ENCODE data around the gene LAIR1.

Gene LAIR1

DNA sequence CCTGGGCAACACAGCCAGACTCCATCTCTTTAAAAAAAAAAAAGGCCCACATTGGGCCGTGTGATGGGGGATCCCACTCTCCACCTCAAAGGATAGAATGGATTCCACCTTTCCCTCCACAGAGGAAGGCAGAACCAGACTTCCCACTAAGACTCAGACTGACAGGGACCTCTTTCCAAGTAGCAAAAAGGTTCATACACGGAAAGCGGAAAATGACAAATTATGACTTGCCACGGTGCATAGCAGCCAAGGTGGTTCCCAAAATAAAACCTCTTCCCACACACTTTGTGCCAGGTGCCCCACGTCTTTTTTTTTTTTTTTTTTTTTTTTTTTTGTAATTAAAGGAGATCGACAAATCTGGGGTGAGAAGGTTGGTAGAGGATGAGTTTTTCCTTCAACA, 36.2 kb upstream of the LAIR1 start:
- Histone ChIP-seq H3K79me1 (ENCODE audit: low read length) (no peaks in the 10 kb centered on the region), H3K36me3 (ENCODE audit: control insufficient read depth in 1 of 2, insufficient read depth in 2 of 2, low read length in 2 of 2) (no peaks in the 10 kb centered on the region), H3K14ac (ENCODE audit: low read length) (no peak overlapping the region), H2AFZ (ENCODE audit: insufficient read depth, low read length, poor library complexity) (no peak overlapping the region), H3K18ac (ENCODE audit: low read length) (no peak overlapping the region), H3K9me3 (ENCODE audit: insufficient read depth, low read depth, low read length) (no peaks in the 10 kb centered on the region), H3K4me3 (ENCODE audit: low read depth, low read length) (no peak overlapping the region), H4K8ac (ENCODE audit: low read depth, low read length) (no peak overlapping the region), H3K4me2 (ENCODE audit: low read length) (no peak overlapping the region), H3K23ac (ENCODE audit: low read length) (no peak overlapping the region), H3K4me1 (ENCODE audit: control insufficient read depth in 1 of 2, insufficient read depth in 2 of 2, low read length in 2 of 2) (no peaks in the 10 kb centered on the region), H3K27ac (ENCODE audit: low read depth, low read length) (no peak overlapping the region), H3K27me3 (ENCODE audit: insufficient read depth, low read length) (no peaks in the 10 kb centered on the region), H3K4ac (ENCODE audit: low read depth, low read length) (no peak overlapping the region), H2BK120ac (ENCODE audit: insufficient read depth, low read length, poor library complexity) (no peak overlapping the region), H3K79me2 (ENCODE audit: control insufficient read depth, insufficient read depth, low read length, poor library complexity) (no peaks in the 10 kb centered on the region), H2BK5ac (ENCODE audit: low read depth, low read length, poor library complexity) (no peak overlapping the region), H2AK5ac (ENCODE audit: low read length) (no peak overlapping the region), H2BK12ac (ENCODE audit: low read length) (no peak overlapping the region), H4K12ac (ENCODE audit: low read depth, low read length) (no peak overlapping the region), H3K9ac (ENCODE audit: low read length) (no peak overlapping the region), H4K91ac (ENCODE audit: low read depth, low read length) (no peak overlapping the region)
- no CpG with 5 or more reads among the region's 6 CpGs for WGBS (ENCODE audit: extremely low coverage, insufficient coverage, insufficient read length)
- DNase-seq, result no peak

DNA sequence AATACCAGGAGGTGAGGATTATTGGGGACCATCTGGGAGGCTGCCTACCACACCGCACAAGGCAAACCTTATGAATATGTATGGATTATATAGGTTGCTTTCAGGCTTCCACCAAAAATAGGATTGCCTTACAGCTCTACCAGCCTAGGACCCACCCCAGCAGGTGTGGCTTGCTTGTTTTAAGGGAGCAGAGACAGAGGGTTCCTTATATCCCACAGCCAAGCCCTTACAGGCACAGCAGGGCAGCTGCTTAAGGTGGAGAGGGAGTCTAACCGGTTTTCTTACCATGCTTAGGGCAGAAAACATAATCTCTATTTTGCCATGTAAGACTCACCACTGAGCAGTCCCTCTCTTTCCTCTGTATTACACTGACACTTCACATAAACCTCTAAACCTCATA, 34.5 kb upstream of the LAIR1 start:
- no peaks in the 10 kb centered on the region for H3K4me1 ChIP-seq (ENCODE audit: control insufficient read depth in 1 of 2, insufficient read depth in 2 of 2, low read length in 2 of 2)
- no peaks in the 10 kb centered on the region for H3K36me3 ChIP-seq (ENCODE audit: control insufficient read depth in 1 of 2, insufficient read depth in 2 of 2, low read length in 2 of 2)
- H4K91ac ChIP-seq (ENCODE audit: low read depth, low read length), result no peak overlapping the region
- H3K79me2 ChIP-seq (ENCODE audit: control insufficient read depth, insufficient read depth, low read length, poor library complexity), result no peaks in the 10 kb centered on the region
- H2BK120ac ChIP-seq (ENCODE audit: insufficient read depth, low read length, poor library complexity), result no peak overlapping the region
- no CpG with 5 or more reads among the region's 2 CpGs for WGBS (ENCODE audit: extremely low coverage, insufficient coverage, insufficient read length)
- H3K27ac ChIP-seq (ENCODE audit: low read depth, low read length), result no peak overlapping the region
- no peaks in the 10 kb centered on the region for H3K27me3 ChIP-seq (ENCODE audit: insufficient read depth, low read length)
- no peak overlapping the region for H3K9ac ChIP-seq (ENCODE audit: low read length)
- H3K18ac ChIP-seq (ENCODE audit: low read length), result no peak overlapping the region
- no peak overlapping the region for H4K8ac ChIP-seq (ENCODE audit: low read depth, low read length)
- H2AFZ ChIP-seq (ENCODE audit: insufficient read depth, low read length, poor library complexity), result no peak overlapping the region
- H2BK12ac ChIP-seq (ENCODE audit: low read length), result no peak overlapping the region
- no peak overlapping the region for H3K23ac ChIP-seq (ENCODE audit: low read length)
- H3K9me3 ChIP-seq (ENCODE audit: insufficient read depth, low read depth, low read length), result no peaks in the 10 kb centered on the region
- H3K4ac ChIP-seq (ENCODE audit: low read depth, low read length), result no peak overlapping the region
- no peak overlapping the region for H3K14ac ChIP-seq (ENCODE audit: low read length)
- H3K4me2 ChIP-seq (ENCODE audit: low read length), result no peak overlapping the region
- no peak overlapping the region for H2BK5ac ChIP-seq (ENCODE audit: low read depth, low read length, poor library complexity)
- DNase-seq, result peak in 1 of 2 donors; percentile 18
- no peaks in the 10 kb centered on the region for H3K79me1 ChIP-seq (ENCODE audit: low read length)
- no peak overlapping the region for H4K12ac ChIP-seq (ENCODE audit: low read depth, low read length)
- H3K4me3 ChIP-seq (ENCODE audit: low read depth, low read length), result no peak overlapping the region
- H2AK5ac ChIP-seq (ENCODE audit: low read length), result no peak overlapping the region

GRCh38 chr19:54395685-54396084, 31.0 kb upstream of the LAIR1 start:
- no peak overlapping the region for H4K12ac ChIP-seq (ENCODE audit: low read depth, low read length)
- H3K79me2 ChIP-seq (ENCODE audit: control insufficient read depth, insufficient read depth, low read length, poor library complexity), result no peaks in the 10 kb centered on the region
- no peak overlapping the region for H2BK120ac ChIP-seq (ENCODE audit: insufficient read depth, low read length, poor library complexity)
- H4K8ac ChIP-seq (ENCODE audit: low read depth, low read length), result no peak overlapping the region
- H3K23ac ChIP-seq (ENCODE audit: low read length), result no peak overlapping the region
- H3K27me3 ChIP-seq (ENCODE audit: insufficient read depth, low read length), result no peaks in the 10 kb centered on the region
- no peak overlapping the region for H3K9ac ChIP-seq (ENCODE audit: low read length)
- no peak overlapping the region for H3K4me3 ChIP-seq (ENCODE audit: low read depth, low read length)
- DNase-seq, result no peak
- no peak overlapping the region for H4K91ac ChIP-seq (ENCODE audit: low read depth, low read length)
- H3K18ac ChIP-seq (ENCODE audit: low read length), result no peak overlapping the region
- H2AFZ ChIP-seq (ENCODE audit: insufficient read depth, low read length, poor library complexity), result no peak overlapping the region
- no peak overlapping the region for H2BK5ac ChIP-seq (ENCODE audit: low read depth, low read length, poor library complexity)
- H3K79me1 ChIP-seq (ENCODE audit: low read length), result no peaks in the 10 kb centered on the region
- WGBS (ENCODE audit: extremely low coverage, insufficient coverage, insufficient read length), result no CpG with 5 or more reads among the region's 8 CpGs
- H3K4ac ChIP-seq (ENCODE audit: low read depth, low read length), result no peak overlapping the region
- no peak overlapping the region for H3K27ac ChIP-seq (ENCODE audit: low read depth, low read length)
- no peak overlapping the region for H2BK12ac ChIP-seq (ENCODE audit: low read length)
- H3K36me3 ChIP-seq (ENCODE audit: control insufficient read depth in 1 of 2, insufficient read depth in 2 of 2, low read length in 2 of 2), result no peaks in the 10 kb centered on the region
- H3K4me1 ChIP-seq (ENCODE audit: control insufficient read depth in 1 of 2, insufficient read depth in 2 of 2, low read length in 2 of 2), result peaks cover 0 to 3% of the 10 kb centered on the region in 2 experiments
- H2AK5ac ChIP-seq (ENCODE audit: low read length), result no peak overlapping the region
- no peak overlapping the region for H3K4me2 ChIP-seq (ENCODE audit: low read length)
- no peaks in the 10 kb centered on the region for H3K9me3 ChIP-seq (ENCODE audit: insufficient read depth, low read depth, low read length)
- H3K14ac ChIP-seq (ENCODE audit: low read length), result no peak overlapping the region

DNA sequence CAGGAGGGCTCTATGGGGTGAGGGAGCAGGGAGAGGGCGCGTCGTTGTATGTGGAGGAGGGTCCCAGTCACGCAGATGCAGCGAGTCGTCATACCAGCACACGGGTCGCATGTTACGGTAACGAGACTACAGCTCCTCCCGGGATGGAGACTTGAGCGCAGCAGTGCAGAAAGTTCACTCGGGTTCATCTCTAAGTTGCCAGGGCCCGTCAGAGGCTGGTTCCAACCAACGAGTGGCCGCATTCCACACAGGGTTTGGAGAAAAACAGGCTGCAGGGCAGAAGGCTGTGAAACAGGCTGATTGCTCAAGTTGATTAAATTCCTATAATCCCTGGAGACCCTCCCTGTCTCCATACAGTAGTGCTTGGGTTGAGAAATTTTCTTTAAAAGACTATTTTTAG, 28.6 kb upstream of the LAIR1 start:
- H3K18ac ChIP-seq (ENCODE audit: low read length), result no peak overlapping the region
- H2BK5ac ChIP-seq (ENCODE audit: low read depth, low read length, poor library complexity), result no peak overlapping the region
- no peak overlapping the region for H3K14ac ChIP-seq (ENCODE audit: low read length)
- no peaks in the 10 kb centered on the region for H3K79me2 ChIP-seq (ENCODE audit: control insufficient read depth, insufficient read depth, low read length, poor library complexity)
- no peaks in the 10 kb centered on the region for H3K9me3 ChIP-seq (ENCODE audit: insufficient read depth, low read depth, low read length)
- no peak overlapping the region for H2AFZ ChIP-seq (ENCODE audit: insufficient read depth, low read length, poor library complexity)
- no peak overlapping the region for H2BK120ac ChIP-seq (ENCODE audit: insufficient read depth, low read length, poor library complexity)
- WGBS (ENCODE audit: extremely low coverage, insufficient coverage, insufficient read length), result no CpG with 5 or more reads among the region's 16 CpGs
- no peak overlapping the region for H3K27ac ChIP-seq (ENCODE audit: low read depth, low read length)
- H2AK5ac ChIP-seq (ENCODE audit: low read length), result no peak overlapping the region
- no peak overlapping the region for H4K12ac ChIP-seq (ENCODE audit: low read depth, low read length)
- no peak overlapping the region for H4K91ac ChIP-seq (ENCODE audit: low read depth, low read length)
- H3K9ac ChIP-seq (ENCODE audit: low read length), result no peak overlapping the region
- H3K36me3 ChIP-seq (ENCODE audit: control insufficient read depth in 1 of 2, insufficient read depth in 2 of 2, low read length in 2 of 2), result no peaks in the 10 kb centered on the region
- H2BK12ac ChIP-seq (ENCODE audit: low read length), result no peak overlapping the region
- no peak overlapping the region for H3K4me2 ChIP-seq (ENCODE audit: low read length)
- H4K8ac ChIP-seq (ENCODE audit: low read depth, low read length), result no peak overlapping the region
- H3K27me3 ChIP-seq (ENCODE audit: insufficient read depth, low read length), result no peaks in the 10 kb centered on the region
- H3K4ac ChIP-seq (ENCODE audit: low read depth, low read length), result no peak overlapping the region
- no peaks in the 10 kb centered on the region for H3K79me1 ChIP-seq (ENCODE audit: low read length)
- no peak overlapping the region for H3K4me3 ChIP-seq (ENCODE audit: low read depth, low read length)
- H3K4me1 ChIP-seq (ENCODE audit: control insufficient read depth in 1 of 2, insufficient read depth in 2 of 2, low read length in 2 of 2), result peaks cover 0 to 3% of the 10 kb centered on the region in 2 experiments
- no peak overlapping the region for H3K23ac ChIP-seq (ENCODE audit: low read length)
- peak in 1 of 2 donors; percentile 35 for DNase-seq
